Astrocyte (in vitro differentiated cells and primary cell): ENCODE data around the gene TBL1XR1.

ENCODE experiments used
- CTCF ChIP-seq: IDR thresholded peaks from 2 replicates; pipeline ENCODE4 v1.5.1; 2011; ENCODE audit warnings: low read depth, mild to moderate bottlenecking, inconsistent platforms, low read length, moderate library complexity; ENCODE audit not compliant: insufficient read depth
- EZH2 ChIP-seq: IDR thresholded peaks from 2 replicates; pipeline ENCODE4 v1.6.1; 2012; ENCODE audit warnings: mild to moderate bottlenecking, low read length, inconsistent platforms; ENCODE audit not compliant: insufficient read depth

GRCh38 chr3:177145381-177145780 is 51.9 kb downstream of the TBL1XR1 start:
- TF ChIP-seq CTCF (no peak), EZH2 (no peak)
